Measurements from ENCODE around the gene IAPP.

DNA sequence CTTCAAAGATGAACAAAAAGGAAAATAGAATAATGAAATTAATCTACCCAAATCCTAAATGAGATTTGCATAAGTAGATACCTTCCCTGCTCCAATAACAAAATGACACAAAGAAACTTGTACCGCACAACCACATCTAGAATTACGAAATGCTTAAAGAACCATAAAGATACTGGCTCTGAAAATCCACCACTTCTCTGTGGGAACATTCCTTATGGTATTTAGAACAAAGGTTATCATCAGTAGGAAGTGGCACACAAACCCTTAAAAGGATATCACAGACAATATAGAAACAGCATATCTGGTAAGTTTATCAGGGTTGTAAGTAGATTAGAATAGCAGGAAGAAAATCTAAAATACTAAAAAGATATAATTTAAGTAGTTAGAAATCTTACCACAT is 11.6 kb downstream of the IAPP start:
- TF ChIP-seq, protein P1, sequence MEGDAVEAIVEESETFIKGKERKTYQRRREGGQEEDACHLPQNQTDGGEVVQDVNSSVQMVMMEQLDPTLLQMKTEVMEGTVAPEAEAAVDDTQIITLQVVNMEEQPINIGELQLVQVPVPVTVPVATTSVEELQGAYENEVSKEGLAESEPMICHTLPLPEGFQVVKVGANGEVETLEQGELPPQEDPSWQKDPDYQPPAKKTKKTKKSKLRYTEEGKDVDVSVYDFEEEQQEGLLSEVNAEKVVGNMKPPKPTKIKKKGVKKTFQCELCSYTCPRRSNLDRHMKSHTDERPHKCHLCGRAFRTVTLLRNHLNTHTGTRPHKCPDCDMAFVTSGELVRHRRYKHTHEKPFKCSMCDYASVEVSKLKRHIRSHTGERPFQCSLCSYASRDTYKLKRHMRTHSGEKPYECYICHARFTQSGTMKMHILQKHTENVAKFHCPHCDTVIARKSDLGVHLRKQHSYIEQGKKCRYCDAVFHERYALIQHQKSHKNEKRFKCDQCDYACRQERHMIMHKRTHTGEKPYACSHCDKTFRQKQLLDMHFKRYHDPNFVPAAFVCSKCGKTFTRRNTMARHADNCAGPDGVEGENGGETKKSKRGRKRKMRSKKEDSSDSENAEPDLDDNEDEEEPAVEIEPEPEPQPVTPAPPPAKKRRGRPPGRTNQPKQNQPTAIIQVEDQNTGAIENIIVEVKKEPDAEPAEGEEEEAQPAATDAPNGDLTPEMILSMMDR (IDR thresholded peaks at IDR 0.05): no peak
- no peak for TF ChIP-seq POLR2A (IDR thresholded peaks at IDR 0.05)
